ENCODE measurements around the gene DYNLRB2. TPM values are rescaled to one million over a fixed set of nuclear protein-coding genes. Genes with fewer than 3 reads are reported as not detected.

Gene DYNLRB2
- total and polyA plus RNA-seq, 4 donors, result 0.58 to 0.92 TPM; not detected in 2

DNA sequence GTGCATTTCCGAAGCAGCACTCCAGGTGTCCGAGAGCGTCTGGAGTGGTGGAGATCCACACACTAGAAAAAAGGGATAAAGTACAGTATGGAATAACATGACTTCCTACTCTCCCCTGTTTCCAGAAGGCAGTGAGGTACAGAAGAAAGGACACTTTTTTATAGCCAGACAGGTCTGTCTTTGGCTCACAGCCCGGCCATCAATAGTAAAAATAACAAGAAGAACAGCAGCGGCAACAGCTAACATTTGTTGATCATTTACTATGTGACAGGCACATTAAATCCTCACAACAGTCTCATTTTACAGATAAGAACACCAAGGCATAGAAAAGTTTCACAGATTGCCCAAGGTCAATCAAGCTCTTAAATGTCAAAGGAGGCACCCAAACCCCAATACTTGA is 16.2 kb downstream of the DYNLRB2 start:
- no peak overlapping the region for H3K4me3 ChIP-seq (ENCODE audit: low read depth in 1 of 3, low read length in 3 of 3)
- TF ChIP-seq RAD21 (IDR thresholded peaks at IDR 0.05) (no peak), FOXA2 (IDR thresholded peaks at IDR 0.05) (no peak), NR2F2 (IDR thresholded peaks at IDR 0.05) (no peak), EGR1 (IDR thresholded peaks at IDR 0.05; ENCODE audit: low read depth in 2 of 2) (no peak), YY1 (IDR thresholded peaks at IDR 0.05) (no peak)
- TF ChIP-seq, protein P1, sequence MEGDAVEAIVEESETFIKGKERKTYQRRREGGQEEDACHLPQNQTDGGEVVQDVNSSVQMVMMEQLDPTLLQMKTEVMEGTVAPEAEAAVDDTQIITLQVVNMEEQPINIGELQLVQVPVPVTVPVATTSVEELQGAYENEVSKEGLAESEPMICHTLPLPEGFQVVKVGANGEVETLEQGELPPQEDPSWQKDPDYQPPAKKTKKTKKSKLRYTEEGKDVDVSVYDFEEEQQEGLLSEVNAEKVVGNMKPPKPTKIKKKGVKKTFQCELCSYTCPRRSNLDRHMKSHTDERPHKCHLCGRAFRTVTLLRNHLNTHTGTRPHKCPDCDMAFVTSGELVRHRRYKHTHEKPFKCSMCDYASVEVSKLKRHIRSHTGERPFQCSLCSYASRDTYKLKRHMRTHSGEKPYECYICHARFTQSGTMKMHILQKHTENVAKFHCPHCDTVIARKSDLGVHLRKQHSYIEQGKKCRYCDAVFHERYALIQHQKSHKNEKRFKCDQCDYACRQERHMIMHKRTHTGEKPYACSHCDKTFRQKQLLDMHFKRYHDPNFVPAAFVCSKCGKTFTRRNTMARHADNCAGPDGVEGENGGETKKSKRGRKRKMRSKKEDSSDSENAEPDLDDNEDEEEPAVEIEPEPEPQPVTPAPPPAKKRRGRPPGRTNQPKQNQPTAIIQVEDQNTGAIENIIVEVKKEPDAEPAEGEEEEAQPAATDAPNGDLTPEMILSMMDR (IDR thresholded peaks at IDR 0.05; ENCODE audit: low read depth, low read length, missing input control), result no peak
- H3K36me3 ChIP-seq (ENCODE audit: control insufficient read depth in 4 of 4, insufficient read depth in 3 of 4, low read depth in 1 of 4, low read length in 3 of 4), result no peaks in the 10 kb centered on the region
- H3K9ac ChIP-seq (ENCODE audit: low read depth in 1 of 2, low read length in 2 of 2), result no peak overlapping the region
- H3K4me1 ChIP-seq (ENCODE audit: control insufficient read depth in 4 of 4, insufficient read depth in 4 of 4, low read length in 3 of 4), result no peaks in the 10 kb centered on the region
- H3K9me3 ChIP-seq (ENCODE audit: control insufficient read depth in 4 of 4, low read length in 3 of 4), result no peaks in the 10 kb centered on the region
- H3K27me3 ChIP-seq (ENCODE audit: control insufficient read depth in 4 of 4, insufficient read depth in 4 of 4, low read length in 3 of 4), result no peaks in the 10 kb centered on the region
- DNase-seq (ENCODE audit: low spot score), result no peak
- no peak overlapping the region for H3K27ac ChIP-seq (ENCODE audit: low read depth in 1 of 2, low read length in 2 of 2)
- WGBS, result 87% methylated on average over 5 of the region's 5 CpGs

DNA sequence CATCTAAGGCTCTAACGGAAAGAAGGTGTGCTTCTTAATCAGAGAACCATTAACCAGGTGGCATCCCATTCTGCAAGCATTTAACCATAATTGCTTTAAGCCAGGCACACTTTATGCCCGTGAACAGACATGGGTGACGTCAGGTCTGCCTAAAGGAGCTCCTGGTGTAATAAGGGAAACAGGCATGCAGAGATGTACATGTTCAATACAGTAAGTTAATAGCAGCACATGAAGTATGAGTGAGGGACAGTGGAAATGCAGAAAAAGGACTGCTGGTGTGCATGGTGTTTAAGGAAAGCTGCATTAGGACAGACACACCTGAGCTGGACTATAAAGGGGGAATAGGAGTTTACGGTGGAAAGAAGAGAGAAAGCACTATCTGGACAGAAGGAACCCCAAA is 18.6 kb downstream of the DYNLRB2 start:
- Histone ChIP-seq H3K9me3 (ENCODE audit: control insufficient read depth in 4 of 4, low read length in 3 of 4) (no peaks in the 10 kb centered on the region), H3K4me1 (ENCODE audit: control insufficient read depth in 4 of 4, insufficient read depth in 4 of 4, low read length in 3 of 4) (no peaks in the 10 kb centered on the region), H3K9ac (ENCODE audit: low read depth in 1 of 2, low read length in 2 of 2) (no peak overlapping the region), H3K27ac (ENCODE audit: low read depth in 1 of 2, low read length in 2 of 2) (no peak overlapping the region), H3K4me3 (ENCODE audit: low read depth in 1 of 3, low read length in 3 of 3) (no peak overlapping the region), H3K36me3 (ENCODE audit: control insufficient read depth in 4 of 4, insufficient read depth in 3 of 4, low read depth in 1 of 4, low read length in 3 of 4) (no peaks in the 10 kb centered on the region), H3K27me3 (ENCODE audit: control insufficient read depth in 4 of 4, insufficient read depth in 4 of 4, low read length in 3 of 4) (no peaks in the 10 kb centered on the region)
- TF ChIP-seq YY1 (IDR thresholded peaks at IDR 0.05), result no peak
- TF ChIP-seq NR2F2 (IDR thresholded peaks at IDR 0.05), result no peak
- TF ChIP-seq, protein P2, sequence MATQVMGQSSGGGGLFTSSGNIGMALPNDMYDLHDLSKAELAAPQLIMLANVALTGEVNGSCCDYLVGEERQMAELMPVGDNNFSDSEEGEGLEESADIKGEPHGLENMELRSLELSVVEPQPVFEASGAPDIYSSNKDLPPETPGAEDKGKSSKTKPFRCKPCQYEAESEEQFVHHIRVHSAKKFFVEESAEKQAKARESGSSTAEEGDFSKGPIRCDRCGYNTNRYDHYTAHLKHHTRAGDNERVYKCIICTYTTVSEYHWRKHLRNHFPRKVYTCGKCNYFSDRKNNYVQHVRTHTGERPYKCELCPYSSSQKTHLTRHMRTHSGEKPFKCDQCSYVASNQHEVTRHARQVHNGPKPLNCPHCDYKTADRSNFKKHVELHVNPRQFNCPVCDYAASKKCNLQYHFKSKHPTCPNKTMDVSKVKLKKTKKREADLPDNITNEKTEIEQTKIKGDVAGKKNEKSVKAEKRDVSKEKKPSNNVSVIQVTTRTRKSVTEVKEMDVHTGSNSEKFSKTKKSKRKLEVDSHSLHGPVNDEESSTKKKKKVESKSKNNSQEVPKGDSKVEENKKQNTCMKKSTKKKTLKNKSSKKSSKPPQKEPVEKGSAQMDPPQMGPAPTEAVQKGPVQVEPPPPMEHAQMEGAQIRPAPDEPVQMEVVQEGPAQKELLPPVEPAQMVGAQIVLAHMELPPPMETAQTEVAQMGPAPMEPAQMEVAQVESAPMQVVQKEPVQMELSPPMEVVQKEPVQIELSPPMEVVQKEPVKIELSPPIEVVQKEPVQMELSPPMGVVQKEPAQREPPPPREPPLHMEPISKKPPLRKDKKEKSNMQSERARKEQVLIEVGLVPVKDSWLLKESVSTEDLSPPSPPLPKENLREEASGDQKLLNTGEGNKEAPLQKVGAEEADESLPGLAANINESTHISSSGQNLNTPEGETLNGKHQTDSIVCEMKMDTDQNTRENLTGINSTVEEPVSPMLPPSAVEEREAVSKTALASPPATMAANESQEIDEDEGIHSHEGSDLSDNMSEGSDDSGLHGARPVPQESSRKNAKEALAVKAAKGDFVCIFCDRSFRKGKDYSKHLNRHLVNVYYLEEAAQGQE (IDR thresholded peaks at IDR 0.05), result no peak
- no peak for TF ChIP-seq SP1 (IDR thresholded peaks at IDR 0.05)
- TF ChIP-seq, protein P3, sequence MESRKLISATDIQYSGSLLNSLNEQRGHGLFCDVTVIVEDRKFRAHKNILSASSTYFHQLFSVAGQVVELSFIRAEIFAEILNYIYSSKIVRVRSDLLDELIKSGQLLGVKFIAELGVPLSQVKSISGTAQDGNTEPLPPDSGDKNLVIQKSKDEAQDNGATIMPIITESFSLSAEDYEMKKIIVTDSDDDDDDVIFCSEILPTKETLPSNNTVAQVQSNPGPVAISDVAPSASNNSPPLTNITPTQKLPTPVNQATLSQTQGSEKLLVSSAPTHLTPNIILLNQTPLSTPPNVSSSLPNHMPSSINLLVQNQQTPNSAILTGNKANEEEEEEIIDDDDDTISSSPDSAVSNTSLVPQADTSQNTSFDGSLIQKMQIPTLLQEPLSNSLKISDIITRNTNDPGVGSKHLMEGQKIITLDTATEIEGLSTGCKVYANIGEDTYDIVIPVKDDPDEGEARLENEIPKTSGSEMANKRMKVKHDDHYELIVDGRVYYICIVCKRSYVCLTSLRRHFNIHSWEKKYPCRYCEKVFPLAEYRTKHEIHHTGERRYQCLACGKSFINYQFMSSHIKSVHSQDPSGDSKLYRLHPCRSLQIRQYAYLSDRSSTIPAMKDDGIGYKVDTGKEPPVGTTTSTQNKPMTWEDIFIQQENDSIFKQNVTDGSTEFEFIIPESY (IDR thresholded peaks at IDR 0.05), result no peak
- TF ChIP-seq JUND (IDR thresholded peaks at IDR 0.05), result no peak
- TF ChIP-seq TAF1 (conservative IDR thresholded peaks at IDR 0.05), result no peak
- TF ChIP-seq, protein P1 (IDR thresholded peaks at IDR 0.05; ENCODE audit: low read depth, low read length, missing input control), result no peak
- TF ChIP-seq, protein P4, sequence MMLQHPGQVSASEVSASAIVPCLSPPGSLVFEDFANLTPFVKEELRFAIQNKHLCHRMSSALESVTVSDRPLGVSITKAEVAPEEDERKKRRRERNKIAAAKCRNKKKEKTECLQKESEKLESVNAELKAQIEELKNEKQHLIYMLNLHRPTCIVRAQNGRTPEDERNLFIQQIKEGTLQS (IDR thresholded peaks at IDR 0.05), result no peak
- TF ChIP-seq, protein P5, sequence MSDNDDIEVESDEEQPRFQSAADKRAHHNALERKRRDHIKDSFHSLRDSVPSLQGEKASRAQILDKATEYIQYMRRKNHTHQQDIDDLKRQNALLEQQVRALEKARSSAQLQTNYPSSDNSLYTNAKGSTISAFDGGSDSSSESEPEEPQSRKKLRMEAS (IDR thresholded peaks at IDR 0.05), result no peak
- no peak for TF ChIP-seq RXRA (IDR thresholded peaks at IDR 0.05)
- no peak for TF ChIP-seq FOXA2 (IDR thresholded peaks at IDR 0.05)
- no peak for TF ChIP-seq RAD21 (IDR thresholded peaks at IDR 0.05)
- no peak for TF ChIP-seq HNF4A (conservative IDR thresholded peaks at IDR 0.05)
- TF ChIP-seq HNF4G (IDR thresholded peaks at IDR 0.05), result no peak
- TF ChIP-seq GABPA (IDR thresholded peaks at IDR 0.05 in 1 of 2, conservative IDR thresholded peaks at IDR 0.05 in 1 of 2), result no peak
- TF ChIP-seq FOXA1 (IDR thresholded peaks at IDR 0.05), result no peak
- TF ChIP-seq EGR1 (IDR thresholded peaks at IDR 0.05; ENCODE audit: low read depth in 2 of 2), result no peak
- no peak for DNase-seq (ENCODE audit: low spot score)
- WGBS, result 66% methylated on average over 4 of the region's 4 CpGs
